Measurements from ENCODE around the gene SLC26A2. TPM values are rescaled to one million over a fixed set of nuclear protein-coding genes. Genes with fewer than 3 reads are reported as not detected.

The SLC26A2 gene
- total RNA-seq, 2 donors from 2014 or later = 16.9 to 32.0 TPM

DNA sequence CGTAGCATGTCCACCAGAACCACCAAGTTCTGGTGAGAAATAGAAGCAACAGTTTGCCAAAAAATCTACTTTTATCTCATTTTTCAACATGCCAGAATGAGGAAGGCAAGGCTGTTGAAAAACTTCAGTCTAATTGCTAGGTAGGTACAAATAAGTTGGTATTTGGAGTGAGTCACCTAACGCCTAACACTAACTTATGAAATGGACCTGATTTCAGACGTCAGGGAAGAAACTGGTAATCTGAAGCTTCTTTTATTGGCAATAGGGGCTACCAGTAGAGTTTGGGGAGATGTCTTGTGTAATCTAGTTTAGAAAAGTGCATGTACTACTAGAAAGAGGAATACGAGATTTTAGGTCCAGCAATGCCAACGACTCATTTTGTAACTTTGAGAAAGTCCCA is 11.6 kb upstream of the SLC26A2 start:
- Histone ChIP-seq H3K4me3 (no peak overlapping the region), H3K36me3 (no peaks in the 10 kb centered on the region), H3K27me3 (replicated peaks; ENCODE audit: insufficient read depth) (no peaks in the 10 kb centered on the region), H3K27ac (no peak overlapping the region), H3K9me3 (no peaks in the 10 kb centered on the region), H3K4me1 (ENCODE audit: control insufficient read depth in 1 of 2, low read depth in 2 of 2) (no peaks in the 10 kb centered on the region)
- TF ChIP-seq, protein P1, sequence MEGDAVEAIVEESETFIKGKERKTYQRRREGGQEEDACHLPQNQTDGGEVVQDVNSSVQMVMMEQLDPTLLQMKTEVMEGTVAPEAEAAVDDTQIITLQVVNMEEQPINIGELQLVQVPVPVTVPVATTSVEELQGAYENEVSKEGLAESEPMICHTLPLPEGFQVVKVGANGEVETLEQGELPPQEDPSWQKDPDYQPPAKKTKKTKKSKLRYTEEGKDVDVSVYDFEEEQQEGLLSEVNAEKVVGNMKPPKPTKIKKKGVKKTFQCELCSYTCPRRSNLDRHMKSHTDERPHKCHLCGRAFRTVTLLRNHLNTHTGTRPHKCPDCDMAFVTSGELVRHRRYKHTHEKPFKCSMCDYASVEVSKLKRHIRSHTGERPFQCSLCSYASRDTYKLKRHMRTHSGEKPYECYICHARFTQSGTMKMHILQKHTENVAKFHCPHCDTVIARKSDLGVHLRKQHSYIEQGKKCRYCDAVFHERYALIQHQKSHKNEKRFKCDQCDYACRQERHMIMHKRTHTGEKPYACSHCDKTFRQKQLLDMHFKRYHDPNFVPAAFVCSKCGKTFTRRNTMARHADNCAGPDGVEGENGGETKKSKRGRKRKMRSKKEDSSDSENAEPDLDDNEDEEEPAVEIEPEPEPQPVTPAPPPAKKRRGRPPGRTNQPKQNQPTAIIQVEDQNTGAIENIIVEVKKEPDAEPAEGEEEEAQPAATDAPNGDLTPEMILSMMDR (IDR thresholded peaks at IDR 0.05) = no peak
- ATAC-seq (ENCODE audit: insufficient number of reproducible peaks, low FRiP score, low read depth) (no peak), DNase-seq (ENCODE audit: low spot score) (no peak)

DNA sequence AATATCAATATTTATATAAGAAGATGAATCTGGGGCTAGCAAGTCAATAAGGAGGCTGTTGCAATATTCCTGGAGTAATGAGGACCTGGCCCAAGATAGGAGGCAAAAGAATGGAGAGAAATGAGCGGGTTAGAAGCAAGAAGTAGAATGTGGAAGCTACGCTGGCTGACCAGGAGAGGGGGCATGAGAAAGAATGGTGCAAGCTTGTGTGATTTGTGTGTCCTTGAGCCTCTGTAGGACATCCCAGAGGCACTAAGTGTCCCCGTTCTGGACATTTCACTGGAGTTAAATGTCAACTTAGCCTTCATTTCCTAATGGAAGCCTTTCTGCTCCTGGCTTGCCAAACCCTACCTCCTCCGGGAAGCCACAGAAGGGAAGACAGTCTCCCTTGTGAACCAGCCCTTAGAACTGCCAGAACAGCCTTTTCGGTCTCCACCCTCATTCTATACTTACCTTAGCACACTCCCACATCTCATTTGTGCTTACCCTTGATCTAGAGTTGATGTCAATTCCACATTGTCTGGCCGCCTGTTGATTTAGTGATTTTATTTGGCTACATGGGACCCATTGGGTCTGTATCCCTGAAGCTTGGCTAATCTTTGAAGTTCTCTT is 9.3 kb upstream of the SLC26A2 start:
- Histone ChIP-seq H3K4me1 (ENCODE audit: control insufficient read depth in 1 of 2, low read depth in 2 of 2) (no peaks in the 10 kb centered on the region), H3K27ac (no peak overlapping the region), H3K9me3 (no peaks in the 10 kb centered on the region), H3K4me3 (no peak overlapping the region), H3K36me3 (no peaks in the 10 kb centered on the region), H3K27me3 (replicated peaks; ENCODE audit: insufficient read depth) (no peaks in the 10 kb centered on the region)
- no peak for DNase-seq (ENCODE audit: low spot score)
- TF ChIP-seq, protein P1 (IDR thresholded peaks at IDR 0.05) = no peak
- no peak for ATAC-seq (ENCODE audit: insufficient number of reproducible peaks, low FRiP score, low read depth)

DNA sequence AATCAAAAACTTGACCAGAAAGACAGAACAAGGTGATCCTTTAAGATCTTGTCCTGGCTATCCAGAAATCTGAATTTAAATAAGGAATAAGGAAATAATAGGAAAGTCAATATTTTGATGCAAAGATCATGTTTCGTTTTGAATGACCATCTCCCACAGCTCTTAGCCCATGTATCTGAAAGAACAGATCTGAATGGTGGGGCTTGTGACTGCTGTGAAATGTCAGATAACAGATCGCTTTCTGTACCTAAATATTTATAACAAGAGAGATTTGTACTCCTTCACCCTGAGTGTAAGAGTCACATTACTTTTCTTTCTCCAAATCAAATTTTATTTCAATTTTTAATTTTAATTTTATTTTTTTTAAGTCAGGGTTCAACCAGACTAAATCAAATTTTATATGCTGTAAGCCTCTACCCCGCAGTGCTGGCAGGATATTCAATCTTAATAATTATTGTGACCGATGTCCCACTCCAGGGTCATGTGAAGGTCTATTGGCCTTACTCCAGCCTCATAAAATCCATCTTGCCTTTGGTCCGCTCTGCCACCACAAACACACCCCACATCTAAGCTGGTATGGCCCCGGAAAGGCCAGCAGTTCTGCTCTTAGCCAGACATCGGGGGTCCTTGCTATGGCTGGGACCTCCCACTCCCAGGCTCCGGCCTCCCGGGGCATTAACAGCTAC is 7.0 kb upstream of the SLC26A2 start:
- TF ChIP-seq, protein P1 (IDR thresholded peaks at IDR 0.05) = no peak
- Histone ChIP-seq H3K27ac (no peak overlapping the region), H3K4me3 (no peak overlapping the region), H3K9me3 (no peaks in the 10 kb centered on the region), H3K27me3 (replicated peaks; ENCODE audit: insufficient read depth) (no peaks in the 10 kb centered on the region), H3K4me1 (ENCODE audit: control insufficient read depth in 1 of 2, low read depth in 2 of 2) (no peaks in the 10 kb centered on the region), H3K36me3 (no peaks in the 10 kb centered on the region)
- DNase-seq (ENCODE audit: low spot score) (no peak), ATAC-seq (ENCODE audit: insufficient number of reproducible peaks, low FRiP score, low read depth) (no peak)

DNA sequence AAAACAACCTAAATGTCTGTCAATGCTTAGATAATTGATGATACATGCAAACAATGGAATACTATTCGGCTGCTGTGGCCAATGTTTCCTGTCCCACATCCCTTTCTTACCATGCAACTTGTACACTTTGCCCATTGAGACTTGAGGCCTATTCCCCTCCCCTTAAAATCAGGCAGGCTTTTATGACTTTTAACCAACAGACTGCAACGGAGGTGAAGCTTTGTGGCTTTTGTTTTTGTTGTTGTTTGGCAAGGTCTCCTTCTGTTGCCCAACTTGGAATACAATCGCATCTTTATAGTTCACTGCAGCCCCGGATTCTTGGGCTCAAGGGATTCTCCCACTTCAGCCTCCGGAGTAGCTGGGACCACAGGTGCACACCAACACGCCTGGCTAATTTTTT is 5.8 kb upstream of the SLC26A2 start:
- H3K36me3 ChIP-seq = no peaks in the 10 kb centered on the region
- H3K27me3 ChIP-seq (replicated peaks; ENCODE audit: insufficient read depth) = no peaks in the 10 kb centered on the region
- TF ChIP-seq, protein P1 (IDR thresholded peaks at IDR 0.05) = no peak
- H3K4me1 ChIP-seq (ENCODE audit: control insufficient read depth in 1 of 2, low read depth in 2 of 2) = peaks cover 4% of the 10 kb centered on the region in 2 donors
- no peak for DNase-seq (ENCODE audit: low spot score)
- no peak overlapping the region for H3K27ac ChIP-seq
- no peaks in the 10 kb centered on the region for H3K9me3 ChIP-seq
- no peak for ATAC-seq (ENCODE audit: insufficient number of reproducible peaks, low FRiP score, low read depth)
- no peak overlapping the region for H3K4me3 ChIP-seq

DNA sequence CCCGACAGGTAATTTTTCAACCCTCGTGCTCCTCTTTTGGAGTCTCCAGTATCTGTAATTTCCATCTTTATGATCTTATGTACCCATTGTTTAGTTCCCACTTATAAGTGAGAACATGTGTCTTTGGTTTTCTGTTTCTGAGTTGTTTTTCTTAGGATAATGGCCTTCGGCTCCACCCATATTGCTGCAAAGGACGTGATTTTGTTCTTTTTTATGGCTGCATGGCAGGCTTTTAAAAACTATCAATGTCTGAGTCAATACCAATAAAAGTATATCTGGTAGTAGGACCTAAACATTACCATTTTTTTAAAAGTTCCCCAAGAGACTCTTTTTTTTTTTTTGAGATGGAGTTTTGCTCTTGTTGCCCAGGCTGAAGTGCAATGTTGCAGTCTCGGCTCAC is 3.9 kb upstream of the SLC26A2 start:
- DNase-seq (ENCODE audit: low spot score) = no peak
- TF ChIP-seq, protein P1 (IDR thresholded peaks at IDR 0.05) = no peak
- H3K27me3 ChIP-seq (replicated peaks; ENCODE audit: insufficient read depth) = no peaks in the 10 kb centered on the region
- no peak overlapping the region for H3K27ac ChIP-seq
- H3K9me3 ChIP-seq = no peaks in the 10 kb centered on the region
- ATAC-seq (ENCODE audit: insufficient number of reproducible peaks, low FRiP score, low read depth) = no peak
- peaks cover 6 to 14% of the 10 kb centered on the region in 2 donors for H3K4me1 ChIP-seq (ENCODE audit: control insufficient read depth in 1 of 2, low read depth in 2 of 2)
- no peak overlapping the region for H3K4me3 ChIP-seq
- H3K36me3 ChIP-seq = no peaks in the 10 kb centered on the region

Data from thoracic aorta (tissue), 2 donors.